Smooth muscle cell of the brain vasculature (primary cell): ENCODE results near the gene OR8H3.
"Not testable (repeated sequence)": the region's sequence is repeated elsewhere in the genome, so short reads cannot be mapped to it uniquely, and the experiment has no call there.

Experiments used
- DNase-seq: peaks from one replicate; pipeline ENCODE4 v3.0.0-alpha.2; 2012; ENCODE audit warnings: low read depth, low spot score

The OR8H3 gene

GRCh38 chr11:56122073-56122472, at the start of gene OR8H3:
Gene OR8H3 (plus strand): TSS chr11:56122373. CDS start chr11:56122373, 0 bp downstream.
- no peak for DNase-seq

- DNase-seq, result no peak
Observed at GRCh38 chr11:56089697-56090096, 32.5 kb upstream of the OR8H3 start.

GRCh38 chr11:56093008-56093407, 29.2 kb upstream of the OR8H3 start, which contains the start of gene OR8I2:
Gene OR8I2 (plus strand): TSS chr11:56093308. CDS start chr11:56093308, 0 bp downstream.
- no peak for DNase-seq

GRCh38 chr11:56103210-56103737, 18.9 kb upstream of the OR8H3 start, which contains the start of gene OR8H2:
Gene OR8H2 (plus strand): TSS chr11:56103687. CDS start chr11:56105043, 1,356 bp downstream.
- no peak for DNase-seq

GRCh38 chr11:56140151-56140661, 18.0 kb downstream of the OR8H3 start, which contains the start of gene OR8J3:
Gene OR8J3 (minus strand): TSS chr11:56140201. CDS start chr11:56137718, 2,483 bp downstream.
- DNase-seq, result no peak

GRCh38 chr11:56143681-56144080, 21.5 kb downstream of the OR8H3 start:
- not testable (repeated sequence) for DNase-seq

GRCh38 chr11:56151376-56151775, 29.2 kb downstream of the OR8H3 start:
- no peak for DNase-seq

GRCh38 chr11:56152333-56152732, 30.2 kb downstream of the OR8H3 start:
- DNase-seq, result no peak

GRCh38 chr11:56160217-56160616, 38.0 kb downstream of the OR8H3 start, which contains the start of gene OR8K5:
Gene OR8K5 (minus strand): TSS chr11:56160317. CDS start chr11:56160317, 0 bp downstream.
- DNase-seq, result no peak

- DNase-seq, result no peak
Observed at GRCh38 chr11:56163804-56164203, 41.6 kb downstream of the OR8H3 start.

- DNase-seq, result no peak
Observed at GRCh38 chr11:56172256-56172830, 50.2 kb downstream of the OR8H3 start.
